Spinal cord (tissue), 10 donors: ENCODE measurements around the gene OSBP2. TPM values are rescaled to one million over a fixed set of nuclear protein-coding genes. Genes with fewer than 3 reads are reported as not detected.
A peak's percentile ranks its signal among the peaks of the same experiment; 100 is the strongest.

Source experiments
- DNase-seq, 6 donors: peaks; one replicate each; pipeline versions ENCODE4 v3.0.0 to v3.0.0-alpha.2; 2013 to 2015; ENCODE audit warnings: low spot score in 6 of 6, low read depth in 4 of 6
- H3K27ac ChIP-seq: one replicate; pipeline ENCODE4 v1.5.1; 2013; ENCODE audit warnings: low read depth, low read length, control low read depth
- H3K27me3 ChIP-seq: one replicate; pipeline ENCODE4 v1.6.1; 2013; ENCODE audit warnings: low read length; ENCODE audit not compliant: control insufficient read depth, insufficient read depth
- H3K36me3 ChIP-seq: one replicate; pipeline ENCODE4 v1.6.1; 2013; ENCODE audit warnings: low read length; ENCODE audit not compliant: control insufficient read depth, insufficient read depth
- H3K4me1 ChIP-seq: one replicate; pipeline ENCODE4 v1.6.1; 2013; ENCODE audit warnings: low read length; ENCODE audit not compliant: control insufficient read depth, insufficient read depth
- H3K4me3 ChIP-seq: one replicate; pipeline ENCODE4 v1.5.1; 2013; ENCODE audit warnings: low read depth, low read length, control low read depth
- H3K9me3 ChIP-seq: one replicate; pipeline ENCODE4 v1.6.1; 2013; ENCODE audit warnings: low read length; ENCODE audit not compliant: control insufficient read depth, insufficient read depth
- WGBS: methylation state at CpG from one replicate; pipeline ENCODE4 v1.1.5; 2013; ENCODE audit warnings: missing lambda C conversion rate; ENCODE audit not compliant: insufficient coverage; 5-methylcytosine and 5-hydroxymethylcytosine counted together
- long read RNA-seq, 4 donors: transcript quantifications; one replicate each; lab custom pipeline, GENCODE V29; 2026
- polyA plus RNA-seq, 2 donors: library from polyadenylated mRNA; unstranded; fragments of 120-200 nt; gene quantifications; one replicate each; pipeline ENCODE4 v1.2.1, GENCODE V29; 2013; ENCODE audit not compliant: insufficient read length in 2 of 2
- total RNA-seq, 2 donors: library from RNA; depleted of rRNA in 1 of 2; stranded (reverse); fragments of 120-200 nt in 1 of 2; fragments of >200 nt in 1 of 2; gene quantifications; one replicate each; pipeline versions ENCODE4 v1.2.3 to v1.2.4, GENCODE V29; 2013 to 2014
- donor health status: healthy.

Gene OSBP2, protein sequence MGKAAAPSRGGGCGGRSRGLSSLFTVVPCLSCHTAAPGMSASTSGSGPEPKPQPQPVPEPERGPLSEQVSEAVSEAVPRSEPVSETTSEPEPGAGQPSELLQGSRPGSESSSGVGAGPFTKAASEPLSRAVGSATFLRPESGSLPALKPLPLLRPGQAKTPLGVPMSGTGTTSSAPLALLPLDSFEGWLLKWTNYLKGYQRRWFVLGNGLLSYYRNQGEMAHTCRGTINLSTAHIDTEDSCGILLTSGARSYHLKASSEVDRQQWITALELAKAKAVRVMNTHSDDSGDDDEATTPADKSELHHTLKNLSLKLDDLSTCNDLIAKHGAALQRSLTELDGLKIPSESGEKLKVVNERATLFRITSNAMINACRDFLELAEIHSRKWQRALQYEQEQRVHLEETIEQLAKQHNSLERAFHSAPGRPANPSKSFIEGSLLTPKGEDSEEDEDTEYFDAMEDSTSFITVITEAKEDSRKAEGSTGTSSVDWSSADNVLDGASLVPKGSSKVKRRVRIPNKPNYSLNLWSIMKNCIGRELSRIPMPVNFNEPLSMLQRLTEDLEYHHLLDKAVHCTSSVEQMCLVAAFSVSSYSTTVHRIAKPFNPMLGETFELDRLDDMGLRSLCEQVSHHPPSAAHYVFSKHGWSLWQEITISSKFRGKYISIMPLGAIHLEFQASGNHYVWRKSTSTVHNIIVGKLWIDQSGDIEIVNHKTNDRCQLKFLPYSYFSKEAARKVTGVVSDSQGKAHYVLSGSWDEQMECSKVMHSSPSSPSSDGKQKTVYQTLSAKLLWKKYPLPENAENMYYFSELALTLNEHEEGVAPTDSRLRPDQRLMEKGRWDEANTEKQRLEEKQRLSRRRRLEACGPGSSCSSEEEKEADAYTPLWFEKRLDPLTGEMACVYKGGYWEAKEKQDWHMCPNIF
- total RNA-seq (10 to 100 TPM; 20.7 to 22.5 TPM), polyA plus RNA-seq (10 to 100 TPM; 22.3 to 25.0 TPM)
- long read RNA-seq, donor 1, partial matches to known transcripts: 0 of 1 reads
- long read RNA-seq, donor 1, other reads (novel, unspliced or antisense): 0 of 1 reads
- long read RNA-seq, donor 2, full-length matches to known transcripts: 1 of 1 reads
- long read RNA-seq, donor 2, partial matches to known transcripts: 0 of 1 reads
- long read RNA-seq, donor 2, other reads (novel, unspliced or antisense): 0 of 1 reads
- long read RNA-seq, donor 3: 0 reads
- long read RNA-seq, donor 4: 0 reads

DNA sequence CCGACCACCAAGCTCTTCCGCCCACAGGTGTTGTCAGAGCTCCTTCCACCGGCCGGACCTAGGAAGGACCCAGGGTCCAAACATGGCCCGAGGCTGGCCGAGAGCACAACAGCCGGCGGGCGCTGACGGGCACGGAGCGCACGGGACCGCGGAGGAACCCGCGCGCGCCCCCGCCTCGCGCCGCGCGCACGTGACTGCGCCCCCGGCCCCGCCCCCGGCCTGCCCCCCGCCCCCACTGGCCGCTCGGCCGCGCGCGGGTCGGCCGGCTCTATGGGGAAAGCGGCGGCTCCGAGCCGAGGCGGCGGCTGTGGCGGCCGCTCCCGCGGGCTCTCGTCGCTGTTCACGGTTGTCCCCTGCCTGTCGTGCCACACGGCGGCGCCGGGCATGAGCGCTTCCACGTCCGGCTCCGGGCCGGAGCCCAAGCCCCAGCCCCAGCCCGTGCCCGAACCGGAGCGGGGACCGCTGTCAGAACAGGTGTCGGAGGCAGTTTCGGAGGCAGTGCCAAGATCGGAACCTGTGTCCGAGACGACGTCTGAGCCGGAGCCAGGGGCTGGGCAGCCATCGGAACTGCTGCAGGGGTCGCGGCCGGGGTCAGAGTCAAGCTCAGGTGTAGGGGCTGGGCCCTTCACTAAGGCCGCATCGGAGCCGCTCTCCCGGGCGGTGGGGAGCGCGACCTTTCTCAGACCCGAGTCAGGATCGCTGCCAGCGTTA lies at the start of gene OSBP2:
Gene OSBP2, plus strand, starts transcription at position 235 of the 711 bp plus-strand sequence. Its CDS starts 36 bp downstream, at position 271.
- no peaks in the 10 kb centered on the region for H3K27me3 ChIP-seq
- under 1% methylated on average over 88 of the region's 88 CpGs for WGBS
- H3K4me1 ChIP-seq: peaks cover 32% of the 10 kb centered on the region
- H3K27ac ChIP-seq: peak within 1 kb of the TSS; percentile 41
- no peaks in the 10 kb centered on the region for H3K36me3 ChIP-seq
- no peaks in the 10 kb centered on the region for H3K9me3 ChIP-seq
- DNase-seq: peak in 3 of 6 donors; percentile 42 to 80 (median 79)
- H3K4me3 ChIP-seq: peak within 1 kb of the TSS; percentile 76

DNA sequence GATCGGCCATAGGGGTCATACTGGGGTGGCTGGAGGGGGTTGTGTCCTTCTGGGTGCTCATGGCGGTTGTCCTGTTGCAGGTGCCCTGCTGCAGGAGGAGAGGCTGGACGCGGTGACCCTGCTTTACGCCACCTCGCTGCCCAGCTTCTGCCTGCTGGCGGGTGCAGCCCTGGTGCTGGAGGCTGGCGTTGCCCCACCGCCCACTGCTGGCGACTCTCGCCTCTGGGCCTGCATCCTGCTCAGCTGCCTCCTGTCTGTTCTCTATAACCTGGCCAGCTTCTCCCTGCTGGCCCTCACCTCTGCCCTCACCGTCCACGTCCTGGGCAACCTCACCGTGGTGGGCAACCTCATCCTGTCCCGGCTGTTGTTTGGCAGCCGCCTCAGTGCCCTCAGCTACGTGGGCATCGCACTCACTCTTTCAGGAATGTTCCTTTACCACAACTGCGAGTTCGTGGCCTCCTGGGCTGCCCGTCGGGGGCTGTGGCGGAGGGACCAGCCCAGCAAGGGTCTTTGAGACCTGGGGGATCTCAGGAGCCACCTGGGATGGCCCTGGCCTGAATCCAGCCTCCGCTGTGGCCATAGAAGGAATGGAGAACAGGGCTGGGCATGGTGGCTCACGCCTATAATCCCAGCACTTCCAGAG lies 48.0 kb upstream of the OSBP2 start:
- DNase-seq: no peak
- Histone ChIP-seq H3K36me3 (peaks cover 30% of the 10 kb centered on the region), H3K4me1 (peaks cover 17% of the 10 kb centered on the region), H3K27me3 (no peaks in the 10 kb centered on the region), H3K4me3 (no peak overlapping the region), H3K9me3 (no peaks in the 10 kb centered on the region), H3K27ac (no peak overlapping the region)
- WGBS: 96% methylated on average over 24 of the region's 25 CpGs

GRCh38 chr22:30647536-30647935 lies 47.1 kb upstream of the OSBP2 start:
- H3K27ac ChIP-seq: no peak overlapping the region

GRCh38 chr22:30648825-30649224 lies 45.8 kb upstream of the OSBP2 start:
- DNase-seq: no peak
- WGBS: 100% methylated on average over 1 of the region's 3 CpGs
- H3K4me1 ChIP-seq: peaks cover 10% of the 10 kb centered on the region
- no peaks in the 10 kb centered on the region for H3K27me3 ChIP-seq
- no peaks in the 10 kb centered on the region for H3K9me3 ChIP-seq
- no peak overlapping the region for H3K4me3 ChIP-seq
- no peak overlapping the region for H3K27ac ChIP-seq
- H3K36me3 ChIP-seq: peaks cover 30% of the 10 kb centered on the region

More at GRCh38 chr22:30647536-30647935, 47.1 kb upstream of the OSBP2 start:
- Histone ChIP-seq H3K4me3 (no peak overlapping the region), H3K9me3 (no peaks in the 10 kb centered on the region), H3K27me3 (no peaks in the 10 kb centered on the region), H3K4me1 (peaks cover 17% of the 10 kb centered on the region), H3K36me3 (peaks cover 30% of the 10 kb centered on the region)
- no peak for DNase-seq
- no CpG with 5 or more reads among the region's 3 CpGs for WGBS

DNA sequence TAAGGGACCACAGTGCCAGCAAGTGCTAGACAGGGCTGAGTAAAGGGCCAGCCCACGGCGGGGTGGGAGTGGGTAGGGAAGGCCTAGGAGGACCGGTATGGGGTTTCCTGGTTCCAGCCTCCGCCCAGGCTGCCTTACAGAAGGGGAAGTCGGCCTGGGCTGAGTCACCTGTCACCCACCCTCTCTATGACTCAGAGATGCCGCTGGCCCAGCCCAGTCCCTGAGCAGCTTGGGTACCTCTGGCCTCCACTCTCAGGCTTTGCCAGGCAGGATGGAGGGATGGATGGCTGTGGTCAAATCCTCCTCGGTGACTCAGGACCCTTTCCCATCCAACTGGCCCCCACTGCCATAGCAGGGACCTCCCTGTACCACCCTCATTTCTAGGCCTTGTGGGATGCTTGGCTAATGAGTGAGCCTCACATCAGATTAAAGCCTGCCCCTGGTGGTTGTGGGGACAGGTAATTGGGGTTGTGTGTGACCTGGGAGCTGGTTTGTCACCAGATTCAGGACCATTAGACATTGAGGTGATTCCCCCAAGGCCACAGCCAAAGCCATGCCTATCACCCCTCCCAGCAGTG lies 45.2 kb upstream of the OSBP2 start:
- Histone ChIP-seq H3K4me1 (peaks cover 10% of the 10 kb centered on the region), H3K9me3 (no peaks in the 10 kb centered on the region), H3K36me3 (peaks cover 36% of the 10 kb centered on the region), H3K27ac (no peak overlapping the region), H3K4me3 (no peak overlapping the region), H3K27me3 (no peaks in the 10 kb centered on the region)
- 87% methylated on average over 3 of the region's 7 CpGs for WGBS
- DNase-seq: no peak

DNA sequence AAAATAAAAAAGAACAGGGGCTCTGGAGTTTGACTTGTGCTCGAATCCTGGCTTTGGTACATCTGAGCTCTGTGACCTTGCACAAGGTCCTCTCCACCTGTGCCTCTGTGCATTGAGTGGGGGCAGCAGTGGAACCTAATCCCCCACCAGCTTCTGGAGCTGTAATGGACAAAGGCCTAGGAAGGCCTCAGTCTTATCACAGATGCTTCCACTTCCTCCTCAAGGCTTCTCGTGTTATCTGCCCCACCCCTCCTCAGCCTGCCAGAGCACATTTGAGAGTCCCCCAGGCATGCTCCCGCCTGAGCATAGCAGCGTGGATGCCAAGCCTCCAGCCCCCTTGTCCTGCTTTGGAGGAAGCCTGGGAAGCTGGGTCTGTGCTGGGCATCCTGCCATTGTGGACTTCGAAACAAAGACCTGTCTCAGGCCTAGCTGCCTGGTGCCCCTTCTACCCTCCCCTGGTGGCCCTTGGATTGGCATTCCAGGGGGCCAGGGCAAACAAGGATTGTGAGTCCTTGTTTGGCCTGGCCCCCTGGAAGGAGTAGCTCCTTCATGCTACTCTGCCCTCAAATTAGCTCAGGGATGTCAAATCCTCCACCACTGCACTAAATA lies 44.1 kb upstream of the OSBP2 start:
- Histone ChIP-seq H3K36me3 (peaks cover 38% of the 10 kb centered on the region), H3K4me1 (peaks cover 10% of the 10 kb centered on the region), H3K27me3 (no peaks in the 10 kb centered on the region), H3K27ac (peak overlapping the region; percentile 22), H3K9me3 (no peaks in the 10 kb centered on the region), H3K4me3 (no peak overlapping the region)
- WGBS: 31% methylated on average over 5 of the region's 5 CpGs
- peak in 2 of 6 donors; percentile 75 to 89 for DNase-seq

DNA sequence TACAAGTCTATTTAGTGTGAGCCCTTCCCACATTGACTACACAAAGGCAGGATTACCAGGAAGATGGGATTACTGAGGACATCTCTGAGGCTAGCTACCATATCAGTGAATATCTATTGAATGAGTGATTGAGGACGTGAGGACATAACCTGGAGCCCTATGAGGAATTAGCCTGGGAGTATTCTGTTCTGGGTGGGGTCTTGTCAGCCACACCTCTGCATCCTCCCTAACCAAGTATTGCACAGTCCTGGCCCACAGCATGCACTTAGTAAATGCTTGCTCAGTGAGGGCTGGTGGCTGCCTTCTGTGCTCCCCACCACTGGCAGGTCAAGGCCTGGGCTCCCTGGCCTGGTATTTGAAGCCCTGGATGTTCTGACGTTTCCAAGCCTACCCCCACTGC lies 41.8 kb upstream of the OSBP2 start:
- H3K4me1 ChIP-seq: peaks cover 10% of the 10 kb centered on the region
- no peak overlapping the region for H3K4me3 ChIP-seq
- peaks cover 22% of the 10 kb centered on the region for H3K36me3 ChIP-seq
- no peak overlapping the region for H3K27ac ChIP-seq
- DNase-seq: no peak
- WGBS: 87% methylated on average over 1 of the region's 2 CpGs
- H3K9me3 ChIP-seq: no peaks in the 10 kb centered on the region
- H3K27me3 ChIP-seq: no peaks in the 10 kb centered on the region

GRCh38 chr22:30654361-30654760 lies 40.3 kb upstream of the OSBP2 start:
- Histone ChIP-seq H3K4me3 (no peak overlapping the region), H3K27ac (no peak overlapping the region), H3K9me3 (no peaks in the 10 kb centered on the region), H3K27me3 (no peaks in the 10 kb centered on the region), H3K36me3 (peaks cover 17% of the 10 kb centered on the region), H3K4me1 (peaks cover 10% of the 10 kb centered on the region)
- WGBS: 98% methylated on average over 8 of the region's 14 CpGs
- DNase-seq: no peak
